Measurements from ENCODE around the gene KSR2.

The KSR2 gene

DNA sequence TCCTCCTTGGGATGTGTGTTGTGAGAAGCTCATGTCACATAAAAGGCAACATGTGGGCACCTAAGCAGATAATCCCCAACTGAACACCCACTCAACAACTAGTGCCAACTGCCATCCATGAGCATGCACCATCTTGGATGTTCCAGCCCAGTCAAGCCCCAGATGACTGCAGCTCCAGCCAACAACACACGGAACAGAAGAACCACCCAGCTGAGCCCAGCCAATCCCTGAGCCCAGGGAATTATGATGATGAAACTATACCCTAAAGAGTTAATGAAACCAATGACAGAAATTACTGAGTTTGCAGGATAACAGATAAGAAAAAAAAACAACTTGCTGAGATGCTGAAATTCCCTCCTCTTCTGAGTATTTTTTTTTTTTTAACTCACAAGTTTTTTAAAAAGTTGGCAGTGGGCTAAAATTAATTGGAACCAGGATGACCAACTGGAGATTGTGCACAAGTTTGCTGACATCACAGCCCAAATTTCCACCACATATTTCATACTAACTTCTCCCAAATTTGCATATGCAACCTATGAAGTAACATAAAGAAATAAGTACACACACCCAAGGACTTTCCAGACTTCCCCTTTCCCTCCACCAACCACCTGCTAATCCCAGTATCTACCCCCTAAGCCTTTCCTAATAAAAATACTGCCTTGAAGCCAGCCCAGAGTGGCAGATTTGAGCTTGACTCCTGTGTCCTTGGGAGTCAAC, 124.5 kb downstream of the KSR2 start:
- no peak for DNase-seq
- H3K27ac ChIP-seq: no peak overlapping the region
- no peaks in the 10 kb centered on the region for H3K36me3 ChIP-seq (replicated peaks)
- H3K4me3 ChIP-seq (ENCODE audit: low read depth, low read length): no peak overlapping the region
- TF ChIP-seq, protein P1, sequence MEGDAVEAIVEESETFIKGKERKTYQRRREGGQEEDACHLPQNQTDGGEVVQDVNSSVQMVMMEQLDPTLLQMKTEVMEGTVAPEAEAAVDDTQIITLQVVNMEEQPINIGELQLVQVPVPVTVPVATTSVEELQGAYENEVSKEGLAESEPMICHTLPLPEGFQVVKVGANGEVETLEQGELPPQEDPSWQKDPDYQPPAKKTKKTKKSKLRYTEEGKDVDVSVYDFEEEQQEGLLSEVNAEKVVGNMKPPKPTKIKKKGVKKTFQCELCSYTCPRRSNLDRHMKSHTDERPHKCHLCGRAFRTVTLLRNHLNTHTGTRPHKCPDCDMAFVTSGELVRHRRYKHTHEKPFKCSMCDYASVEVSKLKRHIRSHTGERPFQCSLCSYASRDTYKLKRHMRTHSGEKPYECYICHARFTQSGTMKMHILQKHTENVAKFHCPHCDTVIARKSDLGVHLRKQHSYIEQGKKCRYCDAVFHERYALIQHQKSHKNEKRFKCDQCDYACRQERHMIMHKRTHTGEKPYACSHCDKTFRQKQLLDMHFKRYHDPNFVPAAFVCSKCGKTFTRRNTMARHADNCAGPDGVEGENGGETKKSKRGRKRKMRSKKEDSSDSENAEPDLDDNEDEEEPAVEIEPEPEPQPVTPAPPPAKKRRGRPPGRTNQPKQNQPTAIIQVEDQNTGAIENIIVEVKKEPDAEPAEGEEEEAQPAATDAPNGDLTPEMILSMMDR (IDR thresholded peaks at IDR 0.05; ENCODE audit: low read depth, low read length, missing control alignments): no peak
- in situ Hi-C loops (cut with HindIII; ENCODE audit: low pct_ligation_motif_present, low sequenced_read_pairs): loop anchor here (25.0 kb wide), 2 partner anchors 482 to 607 kb away; partner anchors contain the start of gene NOS1
- H3K27me3 ChIP-seq (replicated peaks): no peaks in the 10 kb centered on the region

DNA sequence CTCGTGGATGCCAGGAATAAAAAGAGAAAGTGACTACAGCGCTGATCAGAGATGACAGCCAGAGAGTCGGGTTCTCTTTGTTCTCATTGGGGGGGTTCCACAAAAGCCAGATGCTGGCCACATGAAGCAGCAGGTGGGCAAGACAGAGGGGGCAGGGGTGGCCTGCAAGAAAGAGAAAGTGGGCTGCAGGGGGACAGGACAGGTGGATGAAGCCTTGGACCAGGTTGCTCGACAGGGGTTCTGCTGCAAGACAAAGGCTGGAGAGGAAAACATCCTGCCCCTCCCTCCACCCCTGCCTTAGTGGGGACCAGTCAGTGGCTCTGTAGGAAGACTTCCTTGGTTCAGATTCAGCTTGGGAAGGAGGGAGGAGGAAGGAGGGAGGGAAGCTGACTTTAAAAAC, 126.2 kb downstream of the KSR2 start:
- H3K27ac ChIP-seq: no peak overlapping the region
- in situ Hi-C loops (cut with HindIII; ENCODE audit: low pct_ligation_motif_present, low sequenced_read_pairs): loop anchor here (25.0 kb wide), 2 partner anchors 480 to 605 kb away; partner anchors contain the start of gene NOS1
- no peaks in the 10 kb centered on the region for H3K36me3 ChIP-seq (replicated peaks)
- no peak for DNase-seq
- no peaks in the 10 kb centered on the region for H3K27me3 ChIP-seq (replicated peaks)
- TF ChIP-seq, protein P1 (IDR thresholded peaks at IDR 0.05; ENCODE audit: low read depth, low read length, missing control alignments): no peak
- no peak overlapping the region for H3K4me3 ChIP-seq (ENCODE audit: low read depth, low read length)

DNA sequence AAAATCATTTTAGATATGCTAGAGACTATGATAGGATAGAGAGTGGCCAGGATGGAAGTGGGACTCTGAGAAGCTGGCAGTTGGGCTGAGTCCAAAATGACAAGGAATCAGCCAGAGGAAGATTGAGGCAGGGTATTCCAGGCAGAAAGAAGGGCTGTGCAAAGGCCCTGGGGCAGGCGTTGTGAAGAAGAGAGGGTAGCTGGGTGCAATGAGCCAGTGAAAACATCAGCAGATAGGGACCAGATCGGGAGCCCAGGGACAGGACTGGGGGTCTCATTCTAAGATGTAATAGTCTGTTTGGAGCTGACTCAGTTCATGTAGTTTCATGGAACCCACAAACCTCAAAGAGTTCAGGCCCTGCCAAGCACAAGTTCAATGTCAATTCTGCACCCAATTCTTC, 126.6 kb downstream of the KSR2 start:
- H3K27ac ChIP-seq: no peak overlapping the region
- no peak overlapping the region for H3K4me3 ChIP-seq (ENCODE audit: low read depth, low read length)
- no peaks in the 10 kb centered on the region for H3K36me3 ChIP-seq (replicated peaks)
- no peak for DNase-seq
- TF ChIP-seq, protein P1 (IDR thresholded peaks at IDR 0.05; ENCODE audit: low read depth, low read length, missing control alignments): no peak
- H3K27me3 ChIP-seq (replicated peaks): no peaks in the 10 kb centered on the region
- in situ Hi-C loops (cut with HindIII; ENCODE audit: low pct_ligation_motif_present, low sequenced_read_pairs): loop anchor here (25.0 kb wide), 2 partner anchors 480 to 605 kb away; partner anchors contain the start of gene NOS1

DNA sequence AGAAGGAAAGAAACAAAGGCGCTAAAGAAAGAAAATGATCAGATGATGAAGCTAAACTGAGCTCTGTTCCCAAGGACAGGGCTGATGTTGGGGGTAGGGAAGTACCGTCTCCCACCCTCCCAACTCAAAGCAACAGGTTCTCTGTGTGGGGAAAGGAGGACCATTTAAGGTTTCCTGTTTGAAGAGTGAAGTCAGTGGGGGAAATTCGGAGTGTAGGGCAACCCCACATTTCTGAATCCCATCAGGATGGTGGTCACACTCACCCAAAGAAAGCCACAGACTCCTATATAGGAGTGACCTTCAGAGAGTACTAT, 131.1 kb downstream of the KSR2 start:
- no peak overlapping the region for H3K4me3 ChIP-seq (ENCODE audit: low read depth, low read length)
- H3K27me3 ChIP-seq (replicated peaks): no peaks in the 10 kb centered on the region
- no peak overlapping the region for H3K27ac ChIP-seq
- in situ Hi-C loops (cut with HindIII; ENCODE audit: low pct_ligation_motif_present, low sequenced_read_pairs): loop anchor here (25.0 kb wide), 2 partner anchors 475 to 600 kb away; partner anchors contain the start of gene NOS1
- DNase-seq: no peak
- H3K36me3 ChIP-seq (replicated peaks): no peaks in the 10 kb centered on the region
- TF ChIP-seq, protein P1 (IDR thresholded peaks at IDR 0.05; ENCODE audit: low read depth, low read length, missing control alignments): no peak

DNA sequence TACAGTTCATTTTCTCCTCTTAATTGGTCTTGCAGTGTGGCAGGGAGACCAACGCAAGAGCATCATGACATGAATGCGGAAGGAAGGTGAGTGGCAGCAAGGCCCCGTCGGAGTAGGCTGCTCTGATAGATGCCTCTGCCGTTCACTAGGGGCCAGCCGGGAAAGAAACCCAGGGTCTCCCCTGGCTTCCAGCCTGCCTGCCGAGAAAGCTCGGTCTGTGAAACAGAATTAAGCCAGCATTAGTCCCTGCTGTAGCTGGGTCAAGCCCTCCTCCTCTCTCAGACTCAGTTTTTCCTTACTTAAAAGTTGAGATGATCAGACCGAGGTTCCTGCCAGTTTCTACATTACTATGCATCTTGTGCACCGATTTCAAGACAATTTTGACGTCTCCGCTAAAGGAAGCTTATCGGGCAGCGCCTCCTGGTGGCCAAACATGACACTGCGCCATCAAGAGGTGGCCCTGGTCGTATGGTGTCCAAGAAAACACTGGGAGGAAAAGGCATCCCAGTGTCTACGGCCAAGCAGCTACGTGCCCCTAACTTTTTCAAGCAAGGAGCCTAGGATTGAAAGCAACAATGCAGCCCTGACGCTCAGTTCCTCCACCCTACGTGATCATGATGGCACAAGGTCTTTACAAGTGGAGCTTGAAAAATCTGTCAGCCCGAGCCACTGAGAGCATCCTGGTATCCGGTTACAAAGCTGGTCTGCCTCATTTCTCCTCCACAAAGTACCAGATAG, 131.6 kb downstream of the KSR2 start:
- Histone ChIP-seq H3K27me3 (replicated peaks) (no peaks in the 10 kb centered on the region), H3K4me3 (ENCODE audit: low read depth, low read length) (no peak overlapping the region), H3K27ac (no peak overlapping the region), H3K36me3 (replicated peaks) (no peaks in the 10 kb centered on the region)
- TF ChIP-seq, protein P1 (IDR thresholded peaks at IDR 0.05; ENCODE audit: low read depth, low read length, missing control alignments): peak; percentile 99
- DNase-seq: peak; percentile 79
- in situ Hi-C loops (cut with HindIII; ENCODE audit: low pct_ligation_motif_present, low sequenced_read_pairs): loop anchor here (25.0 kb wide), 2 partner anchors 475 to 600 kb away; partner anchors contain the start of gene NOS1

All from brain microvascular endothelial cell (primary cell).